IPS-NIHi11 (cell line): Measurements from ENCODE around the gene THNSL1.
A peak's percentile ranks its signal among the peaks of the same experiment; 100 is the strongest.
"Not testable (repeated sequence)": the region's sequence is repeated elsewhere in the genome, so short reads cannot be mapped to it uniquely, and the experiment has no call there.

Experiments used
- DNase-seq: peaks from one replicate; pipeline ENCODE4 v3.0.0; 2012; ENCODE audit warnings: mixed read lengths, low spot score

THNSL1 gene

DNA sequence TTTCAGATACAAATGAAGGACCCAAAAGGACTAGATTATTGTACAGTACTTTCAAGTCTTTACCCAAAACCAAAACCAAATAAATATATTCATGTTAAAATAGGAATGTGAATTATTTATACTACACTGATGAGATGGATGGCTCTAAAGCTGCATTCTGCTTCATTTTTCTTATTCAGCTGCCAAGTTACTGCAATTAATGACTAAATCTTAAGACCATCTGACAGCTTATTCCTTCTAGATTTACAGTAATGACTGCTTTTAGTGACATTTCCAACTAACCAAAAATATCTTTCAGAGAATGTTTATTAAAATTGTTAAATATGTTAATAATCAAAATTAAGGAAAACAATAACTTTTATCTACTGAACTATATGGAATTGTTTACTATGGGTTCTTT is 21.3 kb upstream of the THNSL1 start:
- DNase-seq, result no peak

DNA sequence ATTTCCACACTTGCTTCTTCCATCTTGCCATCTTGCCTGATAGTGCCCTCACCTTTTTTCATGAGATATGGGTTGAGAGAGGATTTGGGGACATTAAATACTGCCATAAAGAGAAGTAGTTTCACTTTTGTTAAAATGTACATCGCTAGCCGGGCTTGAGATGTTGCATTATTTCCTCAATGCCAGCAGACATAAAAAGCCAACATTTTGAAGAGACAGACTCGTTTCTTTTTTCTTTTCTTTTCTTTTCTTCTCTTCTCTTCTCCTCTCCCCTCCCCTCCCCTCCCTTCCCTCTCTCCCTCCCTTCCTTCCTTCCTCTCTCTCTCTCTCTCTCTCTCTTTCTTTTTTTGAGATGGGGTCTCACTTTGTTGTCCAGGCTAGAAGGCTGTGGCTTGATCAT is 18.4 kb upstream of the THNSL1 start:
- DNase-seq, result no peak

DNA sequence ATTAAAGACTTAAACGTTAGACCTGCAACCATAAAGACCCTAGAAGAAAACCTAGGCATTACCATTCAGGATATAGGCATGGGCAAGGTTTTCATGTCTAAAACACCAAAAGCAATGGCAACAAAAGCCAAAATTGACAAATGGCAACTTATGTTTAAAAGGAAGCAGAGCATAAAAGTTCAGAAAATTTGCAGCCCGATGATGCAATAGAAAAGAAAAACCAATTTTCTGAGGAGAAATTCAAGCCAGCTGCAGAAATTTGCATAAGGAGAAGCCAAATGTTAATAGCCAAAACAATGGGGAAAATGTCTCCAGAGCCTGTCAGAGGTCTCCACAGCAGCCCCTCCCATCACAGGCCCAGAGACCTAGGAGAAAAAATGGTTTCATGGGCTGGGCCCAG is 4.8 kb upstream of the THNSL1 start:
- DNase-seq, result not testable (repeated sequence)

DNA sequence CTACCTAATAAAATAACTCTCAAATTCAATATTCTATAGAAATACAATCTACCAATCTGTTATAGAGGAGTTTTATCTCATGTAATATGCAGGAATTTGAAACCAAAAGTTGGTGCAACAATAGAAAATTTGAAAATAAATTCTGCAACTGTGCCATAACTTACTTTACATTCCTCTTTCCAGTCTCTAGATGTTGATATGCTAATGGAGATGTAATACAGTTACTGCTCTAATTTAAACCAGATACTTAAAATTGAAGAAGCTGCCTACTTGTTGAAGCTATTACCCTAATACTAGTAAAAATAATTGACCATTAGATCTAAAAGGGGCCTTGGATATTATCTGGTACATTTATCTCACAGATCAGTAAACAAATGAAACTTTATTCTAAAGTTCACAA is 1.8 kb upstream of the THNSL1 start:
- no peak for DNase-seq

DNA sequence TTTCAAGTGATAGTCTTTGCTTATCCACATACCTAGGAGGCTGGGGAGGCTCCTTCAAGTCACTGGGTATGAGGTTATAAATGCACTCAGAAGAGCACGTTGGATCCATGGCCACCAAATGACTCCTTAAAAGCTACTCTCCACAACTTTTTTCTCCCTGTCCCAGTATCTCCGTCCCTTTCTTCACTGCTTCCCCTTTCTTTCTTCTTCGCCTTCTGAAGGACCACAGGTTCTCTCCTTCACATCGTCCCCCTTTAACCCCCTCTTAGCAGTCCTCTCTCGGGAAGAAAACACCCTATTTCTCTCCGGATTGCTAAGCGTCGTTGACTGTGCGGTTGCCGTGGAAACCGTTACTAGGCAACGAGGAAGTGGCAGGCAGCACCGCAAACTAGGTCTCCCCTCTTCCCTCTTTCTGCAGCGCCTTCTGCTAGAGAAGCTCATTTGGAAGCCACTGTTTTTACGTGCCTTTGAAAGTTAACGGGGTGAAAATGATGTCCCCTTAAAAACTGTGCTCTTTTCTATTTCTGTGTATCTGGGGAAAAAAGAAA is 510 bp upstream of the THNSL1 start, which contains the start of gene ENKUR:
TSS of gene ENKUR (minus strand) at position 331 of the 548 bp plus-strand sequence. CDS start at position 109, 222 bp downstream.
- DNase-seq, result peak; percentile 90

DNA sequence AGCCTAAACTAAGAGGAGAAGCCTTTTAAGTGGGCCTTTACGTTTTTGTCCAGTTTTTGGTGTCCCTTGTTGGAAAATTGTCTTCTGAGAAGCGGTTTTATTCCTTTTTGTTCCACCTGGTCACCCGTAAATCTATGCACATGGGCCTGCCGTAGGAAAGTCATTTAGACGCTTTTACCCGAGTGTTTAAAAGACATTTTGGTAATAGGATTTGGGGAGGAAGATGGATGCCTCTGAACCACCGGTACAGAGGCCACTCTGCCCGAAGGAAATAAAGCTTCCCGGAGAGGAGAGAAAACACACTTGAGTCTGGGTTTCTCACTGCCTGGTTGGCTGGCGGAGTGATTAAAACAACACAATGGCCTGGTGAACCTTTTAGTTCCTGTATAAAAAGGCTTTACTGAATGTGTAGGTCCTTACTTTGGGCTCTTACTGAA is 760 bp downstream of the THNSL1 start:
- DNase-seq, result peak; percentile 14

DNA sequence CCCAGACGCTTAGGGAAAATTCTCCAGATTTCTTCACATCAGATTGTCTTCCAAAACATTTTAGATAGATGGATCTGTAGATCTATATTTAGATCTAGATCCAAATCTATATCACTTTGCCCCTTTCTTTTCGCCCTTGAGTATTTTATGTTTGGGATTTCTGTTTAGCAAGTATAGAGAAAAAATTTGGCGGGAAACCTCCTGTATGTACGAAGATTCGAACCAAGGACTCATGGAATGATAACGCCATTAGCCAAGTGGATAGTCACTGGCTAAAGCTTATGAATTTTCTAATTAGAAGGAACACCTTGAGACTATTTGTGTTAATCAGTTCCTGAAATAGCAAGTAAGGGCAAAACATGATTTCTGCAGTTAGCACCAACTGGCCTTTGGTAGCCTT is 1.2 kb downstream of the THNSL1 start:
- no peak for DNase-seq

DNA sequence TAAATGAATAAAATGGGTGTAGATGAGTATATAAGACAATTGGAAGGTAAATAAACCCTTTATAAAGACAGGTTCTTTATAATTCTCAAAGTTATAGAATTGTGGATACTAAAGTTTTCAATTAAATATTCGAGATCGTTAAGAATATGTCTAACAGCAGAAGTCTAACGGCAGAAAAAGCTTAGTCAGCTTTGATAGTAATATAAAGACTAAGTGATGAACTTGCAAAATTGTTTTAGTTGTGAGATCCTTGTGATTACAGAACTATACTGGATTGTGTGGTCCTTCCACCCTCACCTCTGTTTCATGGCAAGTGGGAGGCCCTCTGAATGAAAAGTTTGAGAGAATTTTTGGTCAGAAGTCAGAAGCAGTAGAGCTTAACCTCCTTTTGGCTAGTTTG is 2.3 kb downstream of the THNSL1 start:
- DNase-seq, result no peak

DNA sequence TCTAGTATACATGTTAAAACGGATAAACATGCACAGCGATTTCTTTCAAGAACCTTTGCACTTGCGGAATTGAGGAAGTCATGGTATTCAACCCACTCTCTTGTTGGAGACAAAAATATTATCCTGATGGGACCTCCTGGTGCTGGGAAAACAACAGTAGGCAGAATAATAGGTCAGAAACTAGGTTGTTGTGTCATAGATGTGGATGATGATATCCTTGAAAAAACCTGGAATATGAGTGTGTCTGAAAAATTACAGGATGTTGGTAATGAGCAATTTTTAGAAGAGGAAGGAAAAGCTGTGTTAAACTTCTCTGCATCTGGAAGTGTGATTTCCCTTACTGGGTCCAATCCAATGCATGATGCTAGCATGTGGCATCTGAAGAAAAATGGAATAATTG is 6.9 kb downstream of the THNSL1 start:
- no peak for DNase-seq

DNA sequence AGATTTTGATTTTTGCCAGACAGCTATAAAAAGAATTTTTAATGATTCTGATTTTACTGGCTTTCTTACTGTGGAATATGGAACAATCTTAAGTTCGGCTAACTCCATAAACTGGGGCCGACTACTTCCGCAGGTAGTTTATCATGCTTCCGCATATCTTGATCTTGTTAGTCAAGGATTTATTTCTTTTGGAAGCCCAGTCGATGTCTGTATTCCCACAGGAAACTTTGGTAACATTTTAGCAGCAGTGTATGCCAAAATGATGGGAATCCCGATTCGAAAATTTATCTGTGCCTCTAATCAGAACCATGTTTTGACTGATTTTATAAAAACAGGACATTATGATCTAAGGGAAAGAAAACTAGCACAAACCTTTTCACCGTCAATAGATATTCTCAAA is 8.1 kb downstream of the THNSL1 start:
- no peak for DNase-seq

DNA sequence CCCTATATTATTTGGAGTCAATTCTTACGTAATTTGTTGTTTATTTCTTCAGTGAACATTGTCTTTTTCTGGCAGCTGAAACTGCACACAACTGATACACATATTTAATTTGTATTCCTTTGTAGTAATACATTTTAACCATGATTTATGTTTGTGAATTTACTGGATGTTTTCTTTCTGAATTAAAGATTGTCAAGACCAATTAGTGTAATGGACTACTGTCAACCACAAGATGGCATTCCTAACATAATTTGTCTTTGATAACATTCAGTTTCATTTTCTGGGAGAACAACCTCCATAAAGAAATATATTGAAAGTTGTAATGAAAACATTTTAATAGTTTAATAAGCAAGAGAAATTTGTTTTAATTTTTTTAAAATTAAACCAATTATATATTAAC is 10.1 kb downstream of the THNSL1 start:
- no peak for DNase-seq

DNA sequence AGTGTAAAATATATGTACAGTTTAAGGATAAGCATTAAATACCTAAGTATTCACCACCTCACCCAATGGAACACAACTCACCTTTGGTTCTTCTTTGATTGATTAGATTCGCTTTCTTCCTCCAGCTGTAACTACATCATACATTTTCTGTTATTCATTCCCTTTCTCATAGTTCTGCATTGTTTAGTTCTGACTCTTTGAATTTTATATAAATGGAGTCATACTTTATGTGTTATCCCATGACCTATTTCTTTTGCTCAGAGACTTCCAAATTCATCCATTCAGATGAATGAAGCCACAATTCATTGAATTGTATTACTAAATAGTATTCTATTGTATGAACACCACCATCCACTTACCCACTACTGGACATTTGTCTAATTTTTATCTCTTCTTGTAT is 12.3 kb downstream of the THNSL1 start:
- DNase-seq, result no peak

DNA sequence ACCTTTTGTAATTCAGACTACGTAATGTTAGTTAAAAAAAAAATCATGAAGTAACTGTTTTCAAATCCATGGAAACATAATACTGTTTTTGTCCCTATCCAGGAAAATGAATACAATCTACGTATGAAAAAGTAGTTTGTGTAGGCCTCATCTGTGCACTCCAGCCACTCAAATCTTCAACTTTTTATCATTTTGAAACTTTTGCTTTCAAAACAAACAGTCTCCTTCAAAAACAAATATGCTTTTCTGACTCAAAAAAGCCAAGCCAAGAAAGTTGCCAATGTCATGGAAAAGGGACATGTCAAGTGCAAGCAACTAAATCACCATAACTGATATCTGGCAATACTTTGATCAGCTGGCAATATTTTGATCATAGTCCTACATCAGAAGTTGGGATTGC is 13.1 kb downstream of the THNSL1 start:
- no peak for DNase-seq

DNA sequence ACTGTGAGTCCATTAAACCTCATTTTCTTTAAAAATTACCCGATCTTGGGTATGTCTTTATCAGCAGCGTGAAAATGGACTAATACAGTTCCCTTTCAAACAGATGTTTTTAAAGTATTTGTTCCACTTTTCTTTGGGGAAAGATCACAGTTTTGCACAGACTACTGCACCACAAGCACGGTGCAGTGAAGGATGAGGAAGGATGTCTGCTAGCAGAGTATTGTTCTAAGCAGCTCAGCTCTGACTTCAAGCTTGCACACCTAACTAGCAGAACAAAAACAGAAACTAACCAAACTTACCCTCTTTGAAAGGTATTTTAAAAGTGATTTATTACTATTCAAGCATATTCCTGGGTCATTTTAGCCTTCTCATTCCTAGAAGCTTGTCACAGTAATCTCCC is 20.0 kb downstream of the THNSL1 start:
- no peak for DNase-seq

DNA sequence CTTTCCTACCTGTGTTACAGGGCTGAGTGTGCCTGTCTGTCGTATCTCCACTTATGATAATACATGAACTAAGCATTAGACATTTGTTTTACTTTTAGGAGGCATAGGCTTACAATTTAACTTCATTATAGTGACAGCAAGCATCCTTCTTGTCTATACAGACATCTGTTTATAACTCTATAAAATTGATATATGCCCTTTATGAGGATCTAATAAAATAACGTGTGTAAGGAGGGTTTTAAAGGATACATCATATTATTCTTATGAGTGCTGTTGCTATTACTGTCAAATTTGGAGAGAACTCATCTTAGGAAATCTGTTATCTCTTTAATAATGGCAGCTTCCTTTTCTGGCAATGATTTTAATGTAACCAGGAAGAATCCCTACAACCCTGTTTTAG is 21.9 kb downstream of the THNSL1 start:
- no peak for DNase-seq

DNA sequence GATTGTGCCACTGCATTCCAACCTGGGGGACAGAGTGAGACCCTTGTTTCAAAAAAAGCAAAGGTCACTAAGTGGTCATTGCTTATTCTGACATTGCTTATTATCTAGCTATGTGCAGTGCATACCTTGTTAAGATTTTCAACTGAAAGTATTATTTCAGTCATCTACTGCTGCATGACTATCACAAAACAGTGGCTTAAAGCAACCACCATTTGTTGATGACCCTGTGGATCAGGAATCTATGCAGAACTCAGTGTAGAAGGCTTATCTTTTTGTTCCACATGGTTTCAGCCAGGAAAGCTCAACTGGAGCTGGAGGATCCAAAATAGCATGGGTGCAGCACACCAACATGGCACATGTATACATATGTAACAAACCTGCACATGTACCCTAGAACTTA is 23.1 kb downstream of the THNSL1 start:
- no peak for DNase-seq

DNA sequence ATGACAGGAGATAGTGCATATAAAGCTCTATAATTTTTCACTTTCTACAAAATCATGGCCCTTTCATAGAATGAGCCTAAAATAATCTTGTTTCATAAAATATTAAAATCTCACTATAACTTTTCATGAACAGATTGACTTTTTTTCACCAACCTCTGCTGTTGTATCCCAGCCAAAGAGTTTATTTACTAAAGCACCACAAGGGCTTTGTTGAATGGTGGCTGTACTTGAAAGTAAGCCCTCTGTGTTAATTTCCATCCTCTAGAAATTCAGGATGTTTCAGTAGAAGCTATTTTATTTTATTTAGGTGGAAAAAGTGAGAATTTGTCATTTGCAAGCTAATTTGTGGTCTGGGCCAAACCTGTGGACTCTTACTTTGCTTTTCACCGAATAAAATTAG is 30.2 kb downstream of the THNSL1 start:
- no peak for DNase-seq

DNA sequence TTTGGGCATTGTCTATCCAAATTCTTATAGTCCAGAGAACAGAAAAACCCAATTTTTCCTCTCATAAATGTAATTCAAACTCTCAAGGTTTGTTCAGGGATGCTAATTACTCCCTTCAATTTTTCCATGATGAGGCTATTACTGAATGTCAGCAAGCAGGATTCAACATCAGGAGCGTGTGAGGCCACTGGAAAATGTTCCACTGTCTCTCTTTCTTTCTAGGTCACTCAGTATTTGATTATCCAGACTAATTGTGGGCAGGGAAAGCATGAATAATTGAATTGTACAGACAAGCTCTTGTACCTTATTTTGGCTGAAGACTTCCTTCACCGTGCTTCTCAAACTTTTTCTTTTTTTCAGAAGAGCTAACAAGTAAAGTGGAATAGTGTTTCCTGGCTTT is 30.7 kb downstream of the THNSL1 start:
- no peak for DNase-seq

DNA sequence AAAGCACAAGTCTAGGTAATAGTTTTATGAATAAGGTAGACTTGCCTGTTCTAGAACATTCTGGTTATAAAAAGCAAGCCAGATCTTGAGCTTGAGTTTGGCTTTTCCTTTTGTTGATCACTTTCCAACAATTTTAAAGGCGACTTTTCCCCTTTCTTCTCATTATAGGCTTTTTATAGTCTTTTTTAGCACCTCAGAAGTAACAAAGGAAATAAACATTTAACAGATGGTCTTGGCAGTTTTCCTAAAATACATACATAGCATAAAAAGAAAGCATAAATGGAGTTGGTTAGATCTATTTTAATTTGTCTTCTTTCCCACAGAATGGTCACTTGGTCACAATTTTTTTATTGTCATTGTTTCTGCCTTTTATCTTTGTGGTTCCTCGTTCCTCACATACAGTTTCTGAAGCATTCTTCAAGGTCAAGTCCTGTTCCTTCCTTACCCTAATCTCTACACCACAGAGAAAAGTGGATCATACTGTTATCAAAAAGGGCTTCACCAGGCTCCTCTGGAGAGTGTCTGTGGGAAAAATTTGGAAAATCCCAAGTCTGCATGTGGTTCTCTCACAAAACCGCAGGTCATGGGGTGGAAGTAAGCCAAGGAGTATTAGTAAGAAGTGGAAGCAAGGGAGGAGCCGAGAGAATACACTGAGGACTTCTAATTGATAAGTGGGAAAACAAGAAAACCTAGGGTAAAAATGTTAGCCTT is 31.3 kb downstream of the THNSL1 start:
- no peak for DNase-seq

DNA sequence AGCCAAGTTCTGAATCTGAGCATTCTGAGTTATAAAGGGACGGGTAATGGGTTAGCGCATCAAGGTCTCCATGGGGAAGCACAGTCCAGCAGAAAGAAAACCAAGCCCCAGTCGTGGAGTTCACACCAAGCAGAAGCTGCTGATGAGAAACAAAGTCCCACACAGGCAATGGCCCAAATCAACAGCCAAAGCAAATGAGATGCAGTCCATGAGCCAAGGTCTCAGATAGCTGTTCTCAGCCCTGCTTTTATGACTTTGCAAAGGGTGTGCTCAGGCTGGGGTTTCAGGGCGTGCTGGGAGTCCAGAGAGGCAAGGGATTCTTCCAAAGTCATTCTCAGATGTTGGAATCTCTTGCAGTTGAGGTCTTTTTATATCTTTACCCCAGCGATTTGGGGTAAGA is 32.0 kb downstream of the THNSL1 start:
- no peak for DNase-seq

DNA sequence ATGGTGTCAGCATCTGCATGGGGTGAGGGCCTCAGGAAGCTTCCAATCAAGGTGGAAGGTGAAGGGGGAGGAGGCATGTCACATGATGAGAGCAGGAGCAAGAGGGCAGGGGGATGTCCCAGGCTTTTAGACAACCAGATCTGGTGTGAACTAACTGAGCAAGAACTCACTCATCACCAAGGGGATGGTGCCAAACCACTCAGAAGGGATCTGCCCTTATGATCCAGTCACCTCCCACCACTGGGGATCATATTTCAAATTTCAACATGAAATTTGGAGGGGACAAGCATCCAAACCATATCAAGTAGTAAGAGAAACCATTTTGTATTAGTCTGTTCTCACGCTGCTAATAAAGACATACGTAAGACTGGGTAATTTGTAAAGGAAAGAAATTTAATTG is 33.6 kb downstream of the THNSL1 start:
- no peak for DNase-seq

DNA sequence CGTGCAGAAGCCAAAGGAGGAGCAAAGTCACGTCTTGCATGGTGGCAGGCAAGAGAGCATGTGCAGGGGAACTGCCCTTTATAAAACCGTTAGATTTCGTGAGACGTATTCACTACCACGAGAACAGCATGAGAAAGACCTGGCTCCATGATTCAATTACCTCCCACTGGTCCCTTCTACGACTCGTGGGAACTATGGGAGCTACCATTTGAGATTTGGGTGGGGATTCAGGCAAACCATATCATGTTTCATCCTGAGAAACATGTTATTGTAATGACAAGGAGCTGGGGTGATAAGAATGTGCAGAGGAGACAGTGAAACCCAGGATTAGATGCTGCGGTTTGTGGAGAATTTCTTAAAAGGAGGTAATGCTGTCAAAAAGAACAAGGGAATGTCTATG is 34.0 kb downstream of the THNSL1 start:
- no peak for DNase-seq

DNA sequence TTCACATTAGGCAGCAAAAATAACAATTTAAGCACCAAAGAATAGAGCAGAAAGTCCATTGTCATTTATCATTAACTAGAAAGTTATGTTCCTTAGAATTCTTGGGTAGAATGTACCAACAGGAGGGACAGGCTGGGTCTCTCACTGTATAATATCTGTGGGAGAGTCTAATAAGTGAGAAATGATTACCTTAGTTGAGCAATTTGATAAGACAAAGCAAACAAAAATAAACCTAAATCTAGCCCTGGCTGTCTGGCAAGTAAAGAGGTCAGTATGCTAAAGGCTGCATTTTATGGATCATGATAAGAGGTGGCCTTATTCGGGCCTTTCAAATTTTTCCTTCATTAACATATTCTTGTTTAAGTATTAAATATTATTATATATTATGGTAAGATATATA is 35.6 kb downstream of the THNSL1 start:
- DNase-seq, result no peak

DNA sequence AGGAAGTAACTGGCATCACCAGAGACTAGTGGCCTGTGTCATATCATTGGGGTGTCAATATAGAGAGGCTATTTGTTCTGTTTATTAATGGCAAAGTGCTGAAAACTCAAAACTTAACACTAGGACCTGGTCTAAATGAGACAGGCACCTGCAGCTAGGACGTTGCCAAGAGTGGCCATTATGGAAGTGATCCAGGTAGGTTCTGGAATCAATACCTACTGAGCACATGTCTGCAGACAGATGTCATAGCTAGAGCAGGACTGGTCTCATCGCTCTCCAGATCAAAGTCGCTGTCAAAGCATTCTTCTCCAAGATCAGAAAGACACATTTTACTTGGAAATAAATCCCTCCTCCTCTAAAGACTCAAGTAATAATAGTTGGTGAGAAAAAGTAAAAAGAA is 40.3 kb downstream of the THNSL1 start:
- no peak for DNase-seq
